Neural cell (in vitro differentiated cells): Measurements from ENCODE around the gene TMEM266. TPM values are rescaled to one million over a fixed set of nuclear protein-coding genes. Genes with fewer than 3 reads are reported as not detected.

Experiments
- H2AFZ ChIP-seq: fragments of 200-600, 300-800 bp; sonication (generic), shearing (Covaris generic); 2 replicates; pipeline ENCODE4 v1.6.0; 2014; ENCODE audit warnings: low read depth, mild to moderate bottlenecking, antibody characterized with exemption, low read length, moderate library complexity
- H3F3A ChIP-seq: fragments of 200-600 bp; shearing (Covaris generic); 2 replicates; pipeline ENCODE4 v1.6.1; 2016; ENCODE audit warnings: mild to moderate bottlenecking, moderate library complexity, mixed read lengths, antibody characterized with exemption, low read length; ENCODE audit not compliant: insufficient read depth, poor library complexity, severe bottlenecking
- H3K27ac ChIP-seq: fragments of 200-600, 300-800 bp; sonication (generic), shearing (Covaris generic); 2 replicates; pipeline ENCODE4 v1.5.1; 2014; ENCODE audit warnings: mild to moderate bottlenecking, low read length, moderate library complexity
- H3K27me3 ChIP-seq: fragments of 300-800, 200-600 bp; sonication (generic), shearing (Covaris generic); 2 replicates; pipeline ENCODE4 v1.6.0; 2014; ENCODE audit warnings: mild to moderate bottlenecking, low read depth, low read length, moderate library complexity; ENCODE audit not compliant: insufficient read depth
- H3K36me3 ChIP-seq: fragments of 300-800, 200-600 bp; sonication (generic), shearing (Covaris generic); 2 replicates; pipeline ENCODE4 v1.5.1; 2014; ENCODE audit warnings: mild to moderate bottlenecking, antibody characterized with exemption, low read length, moderate library complexity; ENCODE audit not compliant: insufficient read depth
- H3K4me2 ChIP-seq: fragments of 300-800, 200-600 bp; sonication (generic), shearing (Covaris generic); 2 replicates; pipeline ENCODE4 v1.6.0; 2014; ENCODE audit warnings: mild to moderate bottlenecking, low read length
- H3K4me3 ChIP-seq: fragments of 300-800, 200-600 bp; sonication (generic), shearing (Covaris generic); 2 replicates; pipeline ENCODE4 v1.5.1; 2014; ENCODE audit warnings: mild to moderate bottlenecking, low read length, moderate library complexity
- H3K79me2 ChIP-seq: fragments of 200-600 bp; shearing (Covaris generic); replicated peaks from 2 replicates; pipeline ENCODE4 v1.6.0; 2014; ENCODE audit warnings: mild to moderate bottlenecking, low read length, moderate library complexity; ENCODE audit not compliant: insufficient read depth
- H3K9ac ChIP-seq: fragments of 300-800, 200-600 bp; sonication (generic), shearing (Covaris generic); 2 replicates; pipeline ENCODE4 v1.6.1; 2016; ENCODE audit warnings: mild to moderate bottlenecking, low read length, mixed read lengths
- H3K9me2 ChIP-seq: fragments of 200-600 bp; shearing (Covaris generic); 2 replicates; pipeline ENCODE4 v1.6.1; 2016; ENCODE audit warnings: mild to moderate bottlenecking, low read length, mixed read lengths; ENCODE audit not compliant: insufficient read depth
- H3K9me3 ChIP-seq: fragments of 200-600, 300-800 bp; sonication (generic), shearing (Covaris generic); 2 replicates; pipeline ENCODE4 v1.6.1; 2016; ENCODE audit warnings: mild to moderate bottlenecking, mixed run types, low read length, moderate library complexity, mixed read lengths
- H4K20me1 ChIP-seq: fragments of 200-600 bp; shearing (Covaris generic); 2 replicates; pipeline ENCODE4 v1.6.1; 2016; ENCODE audit warnings: mild to moderate bottlenecking, mixed run types; ENCODE audit not compliant: insufficient read depth
- EP300 ChIP-seq: fragments of 450-650 bp; conservative IDR thresholded peaks from 2 replicates; pipeline ENCODE4 v1.6.1; 2014; ENCODE audit warnings: antibody characterized with exemption, mild to moderate bottlenecking, moderate library complexity; ENCODE audit not compliant: poor library complexity, severe bottlenecking
- EZH2 ChIP-seq: fragments of 200-600, 300-800 bp; shearing (Covaris generic), sonication (generic); IDR thresholded peaks from 2 replicates; pipeline ENCODE4 v1.6.1; 2014; ENCODE audit warnings: antibody characterized with exemption, low read length, borderline replicate concordance, mild to moderate bottlenecking; ENCODE audit not compliant: insufficient read depth, poor library complexity, severe bottlenecking
- MXI1 ChIP-seq: fragments of 450-650 bp; conservative IDR thresholded peaks from 2 replicates; pipeline ENCODE4 v1.6.1; 2014; ENCODE audit warnings: antibody characterized with exemption, mild to moderate bottlenecking; ENCODE audit not compliant: poor library complexity, severe bottlenecking
- POLR2AphosphoS5 ChIP-seq: IDR thresholded peaks from 2 replicates; pipeline ENCODE4 v1.6.1; 2012
- RAD21 ChIP-seq: fragments of 450-650 bp; conservative IDR thresholded peaks from 2 replicates; pipeline ENCODE4 v1.6.1; 2014; ENCODE audit warnings: antibody characterized with exemption, mild to moderate bottlenecking, moderate library complexity
- SMC3 ChIP-seq: fragments of 450-650 bp; conservative IDR thresholded peaks from 2 replicates; pipeline ENCODE4 v1.6.1; 2014; ENCODE audit warnings: antibody characterized with exemption, mild to moderate bottlenecking, moderate library complexity; ENCODE audit not compliant: poor library complexity
- TAF1 ChIP-seq: IDR thresholded peaks from 2 replicates; pipeline ENCODE4 v1.6.1; 2012; ENCODE audit warnings: low read depth
- polyA plus RNA-seq: library from polyadenylated mRNA; depleted of rRNA; stranded (reverse); fragments of >200 nt; gene quantifications from 2 replicates; pipeline ENCODE4 v1.2.3, GENCODE V29; 2014
- TF ChIP-seq, protein P1 (sequence below): fragments of 450-650 bp; IDR thresholded peaks from 2 replicates; pipeline ENCODE4 v1.5.1; 2014; ENCODE audit warnings: antibody characterized with exemption, mild to moderate bottlenecking, moderate library complexity; ENCODE audit not compliant: poor library complexity, severe bottlenecking
- TF ChIP-seq, protein P2 (sequence below): IDR thresholded peaks from 2 replicates; pipeline ENCODE4 v1.6.1; 2012; ENCODE audit warnings: borderline replicate concordance

The TMEM266 gene
- polyA plus RNA-seq, 1 donor from 2014 or later = 17.6 TPM

DNA sequence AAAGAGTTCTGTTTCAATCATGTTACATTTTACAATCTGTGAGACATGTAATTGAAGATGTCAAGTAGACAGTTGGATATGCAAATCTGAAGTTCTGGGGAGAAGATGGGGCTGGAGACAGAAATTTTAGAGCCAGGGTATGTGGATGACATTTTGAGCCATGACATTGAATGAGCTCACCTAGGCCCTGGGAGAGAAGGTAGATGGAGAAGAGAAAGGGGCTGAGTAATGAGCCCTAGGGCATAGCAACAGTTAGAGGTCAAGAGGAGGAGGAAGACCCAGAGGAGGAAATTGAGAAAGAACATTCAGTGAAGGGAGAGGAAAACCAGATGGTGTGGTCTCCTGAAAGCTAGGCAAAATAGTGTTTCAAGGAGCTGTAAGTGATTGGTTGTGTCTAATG is 15.3 kb downstream of the TMEM266 start:
- H4K20me1 ChIP-seq = no peaks in the 10 kb centered on the region
- no peak for TF ChIP-seq TAF1
- no peak for TF ChIP-seq EZH2
- TF ChIP-seq MXI1 = no peak
- no peak for TF ChIP-seq SMC3
- TF ChIP-seq, protein P1, sequence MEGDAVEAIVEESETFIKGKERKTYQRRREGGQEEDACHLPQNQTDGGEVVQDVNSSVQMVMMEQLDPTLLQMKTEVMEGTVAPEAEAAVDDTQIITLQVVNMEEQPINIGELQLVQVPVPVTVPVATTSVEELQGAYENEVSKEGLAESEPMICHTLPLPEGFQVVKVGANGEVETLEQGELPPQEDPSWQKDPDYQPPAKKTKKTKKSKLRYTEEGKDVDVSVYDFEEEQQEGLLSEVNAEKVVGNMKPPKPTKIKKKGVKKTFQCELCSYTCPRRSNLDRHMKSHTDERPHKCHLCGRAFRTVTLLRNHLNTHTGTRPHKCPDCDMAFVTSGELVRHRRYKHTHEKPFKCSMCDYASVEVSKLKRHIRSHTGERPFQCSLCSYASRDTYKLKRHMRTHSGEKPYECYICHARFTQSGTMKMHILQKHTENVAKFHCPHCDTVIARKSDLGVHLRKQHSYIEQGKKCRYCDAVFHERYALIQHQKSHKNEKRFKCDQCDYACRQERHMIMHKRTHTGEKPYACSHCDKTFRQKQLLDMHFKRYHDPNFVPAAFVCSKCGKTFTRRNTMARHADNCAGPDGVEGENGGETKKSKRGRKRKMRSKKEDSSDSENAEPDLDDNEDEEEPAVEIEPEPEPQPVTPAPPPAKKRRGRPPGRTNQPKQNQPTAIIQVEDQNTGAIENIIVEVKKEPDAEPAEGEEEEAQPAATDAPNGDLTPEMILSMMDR = no peak
- TF ChIP-seq RAD21 = no peak
- TF ChIP-seq POLR2AphosphoS5 = no peak
- TF ChIP-seq EP300 = no peak
- TF ChIP-seq, protein P2, sequence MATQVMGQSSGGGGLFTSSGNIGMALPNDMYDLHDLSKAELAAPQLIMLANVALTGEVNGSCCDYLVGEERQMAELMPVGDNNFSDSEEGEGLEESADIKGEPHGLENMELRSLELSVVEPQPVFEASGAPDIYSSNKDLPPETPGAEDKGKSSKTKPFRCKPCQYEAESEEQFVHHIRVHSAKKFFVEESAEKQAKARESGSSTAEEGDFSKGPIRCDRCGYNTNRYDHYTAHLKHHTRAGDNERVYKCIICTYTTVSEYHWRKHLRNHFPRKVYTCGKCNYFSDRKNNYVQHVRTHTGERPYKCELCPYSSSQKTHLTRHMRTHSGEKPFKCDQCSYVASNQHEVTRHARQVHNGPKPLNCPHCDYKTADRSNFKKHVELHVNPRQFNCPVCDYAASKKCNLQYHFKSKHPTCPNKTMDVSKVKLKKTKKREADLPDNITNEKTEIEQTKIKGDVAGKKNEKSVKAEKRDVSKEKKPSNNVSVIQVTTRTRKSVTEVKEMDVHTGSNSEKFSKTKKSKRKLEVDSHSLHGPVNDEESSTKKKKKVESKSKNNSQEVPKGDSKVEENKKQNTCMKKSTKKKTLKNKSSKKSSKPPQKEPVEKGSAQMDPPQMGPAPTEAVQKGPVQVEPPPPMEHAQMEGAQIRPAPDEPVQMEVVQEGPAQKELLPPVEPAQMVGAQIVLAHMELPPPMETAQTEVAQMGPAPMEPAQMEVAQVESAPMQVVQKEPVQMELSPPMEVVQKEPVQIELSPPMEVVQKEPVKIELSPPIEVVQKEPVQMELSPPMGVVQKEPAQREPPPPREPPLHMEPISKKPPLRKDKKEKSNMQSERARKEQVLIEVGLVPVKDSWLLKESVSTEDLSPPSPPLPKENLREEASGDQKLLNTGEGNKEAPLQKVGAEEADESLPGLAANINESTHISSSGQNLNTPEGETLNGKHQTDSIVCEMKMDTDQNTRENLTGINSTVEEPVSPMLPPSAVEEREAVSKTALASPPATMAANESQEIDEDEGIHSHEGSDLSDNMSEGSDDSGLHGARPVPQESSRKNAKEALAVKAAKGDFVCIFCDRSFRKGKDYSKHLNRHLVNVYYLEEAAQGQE = no peak
- no peaks in the 10 kb centered on the region for H3K9me2 ChIP-seq
- no peak overlapping the region for H3K4me2 ChIP-seq
- H3K9me3 ChIP-seq = no peaks in the 10 kb centered on the region
- no peaks in the 10 kb centered on the region for H3F3A ChIP-seq
- no peaks in the 10 kb centered on the region for H3K27me3 ChIP-seq
- no peak overlapping the region for H3K9ac ChIP-seq
- no peak overlapping the region for H3K4me3 ChIP-seq
- no peak overlapping the region for H3K27ac ChIP-seq
- no peaks in the 10 kb centered on the region for H3K79me2 ChIP-seq
- H3K36me3 ChIP-seq = no peaks in the 10 kb centered on the region
- no peak overlapping the region for H2AFZ ChIP-seq

DNA sequence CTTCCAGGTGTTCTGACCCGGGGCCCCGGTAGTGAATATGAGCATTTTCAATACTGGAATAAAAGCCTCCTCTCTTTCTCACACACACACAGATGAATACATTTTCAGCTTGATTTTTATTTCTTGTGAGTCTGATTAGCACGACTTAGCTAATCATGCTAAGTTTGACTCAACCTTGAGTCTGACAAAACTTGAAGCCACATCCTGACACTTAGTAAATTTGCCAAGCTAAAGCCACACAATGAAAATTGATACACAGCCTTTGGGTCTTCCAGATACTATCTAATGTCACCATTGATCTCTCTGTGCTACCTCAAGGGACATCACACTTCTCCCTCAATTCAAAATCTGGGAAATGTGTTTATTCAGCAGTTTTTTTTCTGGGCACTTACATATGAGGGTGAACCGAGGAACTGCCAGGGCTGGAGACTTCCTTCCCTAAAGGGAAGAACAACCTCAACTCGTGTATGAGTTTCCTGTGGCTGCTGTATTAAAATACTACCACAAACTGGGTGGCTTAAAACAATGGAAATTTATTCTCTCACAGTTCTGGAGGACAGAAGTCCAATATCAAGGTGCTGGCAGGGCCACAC is 18.6 kb downstream of the TMEM266 start:
- H3K9ac ChIP-seq = no peak overlapping the region
- no peaks in the 10 kb centered on the region for H3K36me3 ChIP-seq
- H3K9me3 ChIP-seq = no peaks in the 10 kb centered on the region
- H3K27ac ChIP-seq = no peak overlapping the region
- no peaks in the 10 kb centered on the region for H3K79me2 ChIP-seq
- no peaks in the 10 kb centered on the region for H3F3A ChIP-seq
- no peaks in the 10 kb centered on the region for H3K27me3 ChIP-seq
- no peaks in the 10 kb centered on the region for H3K9me2 ChIP-seq
- no peaks in the 10 kb centered on the region for H4K20me1 ChIP-seq
- no peak overlapping the region for H3K4me3 ChIP-seq
- H2AFZ ChIP-seq = no peak overlapping the region
- H3K4me2 ChIP-seq = no peak overlapping the region
- TF ChIP-seq POLR2AphosphoS5 (no peak), MXI1 (no peak), TAF1 (no peak), RAD21 (no peak), EP300 (no peak), EZH2 (no peak), SMC3 (no peak)
- TF ChIP-seq, protein P1 = no peak
- TF ChIP-seq, protein P2 = no peak
